Neural progenitor cell (in vitro differentiated cells): ENCODE results near the gene GALNTL6.

ENCODE experiments used
- EZH2phosphoT487 ChIP-seq: fragments of 200-600 bp; sonication (generic); IDR thresholded peaks from 2 replicates; pipeline ENCODE4 v1.6.1; 2017; ENCODE audit warnings: antibody characterized with exemption
- TF ChIP-seq, protein P1 (sequence below): fragments of 200-600 bp; sonication (generic); IDR thresholded peaks from 2 replicates; pipeline ENCODE4 v1.5.1; 2017; ENCODE audit warnings: antibody characterized with exemption, mild to moderate bottlenecking

DNA sequence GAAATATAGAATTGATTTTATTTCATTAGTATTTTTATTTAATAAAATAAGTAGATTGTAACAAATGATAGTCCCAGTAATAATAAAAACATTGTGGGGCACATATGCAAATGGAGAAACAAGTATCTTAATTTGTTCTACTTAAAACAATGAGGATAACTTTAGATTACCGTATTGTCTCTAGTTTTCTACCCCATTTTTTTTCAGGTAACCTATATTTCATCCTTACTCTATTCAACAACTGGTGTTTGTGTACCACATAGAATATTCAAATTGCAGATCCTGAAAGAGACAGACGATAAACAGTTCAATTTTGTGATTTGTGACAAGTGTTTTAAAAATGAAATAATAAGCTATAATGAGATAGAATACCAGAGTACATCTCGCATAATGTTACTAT lies 671.8 kb downstream of the GALNTL6 start:
- TF ChIP-seq EZH2phosphoT487 = no peak
- TF ChIP-seq, protein P1, sequence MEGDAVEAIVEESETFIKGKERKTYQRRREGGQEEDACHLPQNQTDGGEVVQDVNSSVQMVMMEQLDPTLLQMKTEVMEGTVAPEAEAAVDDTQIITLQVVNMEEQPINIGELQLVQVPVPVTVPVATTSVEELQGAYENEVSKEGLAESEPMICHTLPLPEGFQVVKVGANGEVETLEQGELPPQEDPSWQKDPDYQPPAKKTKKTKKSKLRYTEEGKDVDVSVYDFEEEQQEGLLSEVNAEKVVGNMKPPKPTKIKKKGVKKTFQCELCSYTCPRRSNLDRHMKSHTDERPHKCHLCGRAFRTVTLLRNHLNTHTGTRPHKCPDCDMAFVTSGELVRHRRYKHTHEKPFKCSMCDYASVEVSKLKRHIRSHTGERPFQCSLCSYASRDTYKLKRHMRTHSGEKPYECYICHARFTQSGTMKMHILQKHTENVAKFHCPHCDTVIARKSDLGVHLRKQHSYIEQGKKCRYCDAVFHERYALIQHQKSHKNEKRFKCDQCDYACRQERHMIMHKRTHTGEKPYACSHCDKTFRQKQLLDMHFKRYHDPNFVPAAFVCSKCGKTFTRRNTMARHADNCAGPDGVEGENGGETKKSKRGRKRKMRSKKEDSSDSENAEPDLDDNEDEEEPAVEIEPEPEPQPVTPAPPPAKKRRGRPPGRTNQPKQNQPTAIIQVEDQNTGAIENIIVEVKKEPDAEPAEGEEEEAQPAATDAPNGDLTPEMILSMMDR = no peak
